Measurements from ENCODE around the gene CCDC186. TPM values are rescaled to one million over a fixed set of nuclear protein-coding genes. Genes with fewer than 3 reads are reported as not detected.

CCDC186 gene
- total RNA-seq, 1 experiment from 2014 or later, result 14.4 TPM

DNA sequence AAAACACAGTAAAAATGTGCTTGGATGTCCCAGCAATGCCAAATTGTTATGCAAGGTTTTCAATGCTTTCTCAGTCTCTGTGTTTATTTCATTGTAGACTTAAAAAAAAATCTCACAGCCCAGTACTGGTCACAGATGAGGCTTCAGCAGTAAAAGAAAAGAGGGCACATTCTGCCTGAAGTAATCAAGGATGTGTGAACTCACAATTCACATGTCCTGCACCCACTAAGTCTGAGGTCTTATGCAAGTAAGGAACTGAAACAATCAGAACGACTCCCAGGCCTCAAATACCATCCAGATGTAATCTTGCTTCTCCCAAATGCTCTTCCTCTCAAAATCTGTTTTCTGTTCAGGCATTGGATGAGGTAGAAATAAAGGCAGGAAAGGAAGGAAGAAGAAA lies 96.7 kb downstream of the CCDC186 start:
- Histone ChIP-seq H3K36me3 (ENCODE audit: control insufficient read depth, insufficient read depth, low read length) (no peaks in the 10 kb centered on the region), H3K4me3 (ENCODE audit: low read depth in 2 of 2, low read length in 2 of 2) (no peak overlapping the region), H3K27me3 (ENCODE audit: control insufficient read depth, insufficient read depth, low read length) (no peaks in the 10 kb centered on the region), H3K4me1 (ENCODE audit: control insufficient read depth, insufficient read depth, low read length) (peaks cover 6% of the 10 kb centered on the region; the same call in 1 of the 2 replicates), H3K9me3 (ENCODE audit: control insufficient read depth, insufficient read depth, low read depth, low read length) (no peaks in the 10 kb centered on the region), H3K27ac (ENCODE audit: low read length) (no peak overlapping the region)
- ChIA-PET CTCF (interaction anchor here (0.6 kb wide), 1 partner anchor 44 kb away, joined by 3 read pairs; no protein-coding TSS in a partner anchor), POLR2A (no interaction called here)
- in situ Hi-C loops (cut with HindIII; ENCODE audit: low pct_unique_long_range_greater_than_20kb, low sequenced_read_pairs) (no loop called here), intact Hi-C loops (cut with micrococcal nuclease; ENCODE audit: unreplicated experiment) (no loop called here)
- no peak for TF ChIP-seq POLR2AphosphoS5 (IDR thresholded peaks at IDR 0.05; ENCODE audit: low read depth, low read length)
- TF ChIP-seq SIN3A (IDR thresholded peaks at IDR 0.05; ENCODE audit: borderline replicate concordance, insufficient read depth, low read depth, low read length), result no peak
- no peak for TF ChIP-seq TCF7L2 (IDR thresholded peaks at IDR 0.05; ENCODE audit: low read depth, low read length)
- TF ChIP-seq, protein P1, sequence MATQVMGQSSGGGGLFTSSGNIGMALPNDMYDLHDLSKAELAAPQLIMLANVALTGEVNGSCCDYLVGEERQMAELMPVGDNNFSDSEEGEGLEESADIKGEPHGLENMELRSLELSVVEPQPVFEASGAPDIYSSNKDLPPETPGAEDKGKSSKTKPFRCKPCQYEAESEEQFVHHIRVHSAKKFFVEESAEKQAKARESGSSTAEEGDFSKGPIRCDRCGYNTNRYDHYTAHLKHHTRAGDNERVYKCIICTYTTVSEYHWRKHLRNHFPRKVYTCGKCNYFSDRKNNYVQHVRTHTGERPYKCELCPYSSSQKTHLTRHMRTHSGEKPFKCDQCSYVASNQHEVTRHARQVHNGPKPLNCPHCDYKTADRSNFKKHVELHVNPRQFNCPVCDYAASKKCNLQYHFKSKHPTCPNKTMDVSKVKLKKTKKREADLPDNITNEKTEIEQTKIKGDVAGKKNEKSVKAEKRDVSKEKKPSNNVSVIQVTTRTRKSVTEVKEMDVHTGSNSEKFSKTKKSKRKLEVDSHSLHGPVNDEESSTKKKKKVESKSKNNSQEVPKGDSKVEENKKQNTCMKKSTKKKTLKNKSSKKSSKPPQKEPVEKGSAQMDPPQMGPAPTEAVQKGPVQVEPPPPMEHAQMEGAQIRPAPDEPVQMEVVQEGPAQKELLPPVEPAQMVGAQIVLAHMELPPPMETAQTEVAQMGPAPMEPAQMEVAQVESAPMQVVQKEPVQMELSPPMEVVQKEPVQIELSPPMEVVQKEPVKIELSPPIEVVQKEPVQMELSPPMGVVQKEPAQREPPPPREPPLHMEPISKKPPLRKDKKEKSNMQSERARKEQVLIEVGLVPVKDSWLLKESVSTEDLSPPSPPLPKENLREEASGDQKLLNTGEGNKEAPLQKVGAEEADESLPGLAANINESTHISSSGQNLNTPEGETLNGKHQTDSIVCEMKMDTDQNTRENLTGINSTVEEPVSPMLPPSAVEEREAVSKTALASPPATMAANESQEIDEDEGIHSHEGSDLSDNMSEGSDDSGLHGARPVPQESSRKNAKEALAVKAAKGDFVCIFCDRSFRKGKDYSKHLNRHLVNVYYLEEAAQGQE (IDR thresholded peaks at IDR 0.05; ENCODE audit: insufficient read depth in 1 of 2, low read depth in 2 of 2, low read length in 1 of 2), result no peak
- TF ChIP-seq, protein P2, sequence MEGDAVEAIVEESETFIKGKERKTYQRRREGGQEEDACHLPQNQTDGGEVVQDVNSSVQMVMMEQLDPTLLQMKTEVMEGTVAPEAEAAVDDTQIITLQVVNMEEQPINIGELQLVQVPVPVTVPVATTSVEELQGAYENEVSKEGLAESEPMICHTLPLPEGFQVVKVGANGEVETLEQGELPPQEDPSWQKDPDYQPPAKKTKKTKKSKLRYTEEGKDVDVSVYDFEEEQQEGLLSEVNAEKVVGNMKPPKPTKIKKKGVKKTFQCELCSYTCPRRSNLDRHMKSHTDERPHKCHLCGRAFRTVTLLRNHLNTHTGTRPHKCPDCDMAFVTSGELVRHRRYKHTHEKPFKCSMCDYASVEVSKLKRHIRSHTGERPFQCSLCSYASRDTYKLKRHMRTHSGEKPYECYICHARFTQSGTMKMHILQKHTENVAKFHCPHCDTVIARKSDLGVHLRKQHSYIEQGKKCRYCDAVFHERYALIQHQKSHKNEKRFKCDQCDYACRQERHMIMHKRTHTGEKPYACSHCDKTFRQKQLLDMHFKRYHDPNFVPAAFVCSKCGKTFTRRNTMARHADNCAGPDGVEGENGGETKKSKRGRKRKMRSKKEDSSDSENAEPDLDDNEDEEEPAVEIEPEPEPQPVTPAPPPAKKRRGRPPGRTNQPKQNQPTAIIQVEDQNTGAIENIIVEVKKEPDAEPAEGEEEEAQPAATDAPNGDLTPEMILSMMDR (IDR thresholded peaks at IDR 0.05), result no peak
- no peak for ATAC-seq
- BruUV-seq (replicated peaks), result no TSS peak
- DNase-seq (ENCODE audit: low read depth, low spot score), result no peak

DNA sequence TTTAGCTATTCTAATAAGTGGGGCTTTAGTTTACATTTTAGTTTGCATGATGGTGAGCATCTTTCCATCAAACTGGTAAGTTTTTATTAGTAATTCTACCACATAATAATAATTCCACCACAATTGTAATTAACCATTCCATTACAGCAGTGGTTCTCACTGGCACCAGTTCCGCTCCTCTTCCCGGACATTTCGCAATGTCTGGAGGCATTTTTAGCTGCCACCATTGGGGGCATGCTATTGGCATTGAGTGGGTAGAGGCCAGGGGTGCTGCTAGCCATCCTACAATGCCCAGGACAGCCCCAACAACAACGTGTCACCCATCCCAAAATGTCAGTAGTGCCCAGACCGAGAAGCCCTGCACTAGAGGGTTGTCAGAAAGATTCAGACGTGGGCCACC lies 98.9 kb downstream of the CCDC186 start:
- Histone ChIP-seq H3K36me3 (ENCODE audit: control insufficient read depth, insufficient read depth, low read length) (no peaks in the 10 kb centered on the region), H3K9me3 (ENCODE audit: control insufficient read depth, insufficient read depth, low read depth, low read length) (no peaks in the 10 kb centered on the region), H3K4me1 (ENCODE audit: control insufficient read depth, insufficient read depth, low read length) (no peaks in the 10 kb centered on the region), H3K27ac (ENCODE audit: low read length) (no peak overlapping the region), H3K27me3 (ENCODE audit: control insufficient read depth, insufficient read depth, low read length) (no peaks in the 10 kb centered on the region), H3K4me3 (ENCODE audit: low read depth in 2 of 2, low read length in 2 of 2) (no peak overlapping the region)
- DNase-seq (ENCODE audit: low read depth, low spot score) (no peak), ATAC-seq (no peak; the same call in 1 of the 2 replicates)
- ChIA-PET POLR2A (no interaction called here), CTCF (no interaction called here)
- intact Hi-C loops (cut with micrococcal nuclease; ENCODE audit: unreplicated experiment) (no loop called here), in situ Hi-C loops (cut with HindIII; ENCODE audit: low pct_unique_long_range_greater_than_20kb, low sequenced_read_pairs) (no loop called here)
- TF ChIP-seq SIN3A (IDR thresholded peaks at IDR 0.05; ENCODE audit: borderline replicate concordance, insufficient read depth, low read depth, low read length), result no peak
- no peak for TF ChIP-seq POLR2AphosphoS5 (IDR thresholded peaks at IDR 0.05; ENCODE audit: low read depth, low read length)
- TF ChIP-seq, protein P2 (IDR thresholded peaks at IDR 0.05), result no peak
- no peak for TF ChIP-seq TCF7L2 (IDR thresholded peaks at IDR 0.05; ENCODE audit: low read depth, low read length)
- TF ChIP-seq, protein P1 (IDR thresholded peaks at IDR 0.05; ENCODE audit: insufficient read depth in 1 of 2, low read depth in 2 of 2, low read length in 1 of 2), result no peak
- BruUV-seq (replicated peaks), result no TSS peak

All from Panc1 (cell line).